GM23248 (cell line): ENCODE data around the gene RFXANK.

Experiments
- EZH2 ChIP-seq: fragments of 200-600 bp; sonication (generic); IDR thresholded peaks from 2 replicates; pipeline ENCODE4 v1.6.1; 2018; ENCODE audit warnings: antibody characterized with exemption, mild to moderate bottlenecking; ENCODE audit not compliant: insufficient read depth, poor library complexity, severe bottlenecking
- EZH2phosphoT487 ChIP-seq: fragments of 200-600 bp; sonication (generic); IDR thresholded peaks from 2 replicates; pipeline ENCODE4 v1.6.1; 2018; ENCODE audit warnings: antibody characterized with exemption, moderate library complexity, mild to moderate bottlenecking, low read depth; ENCODE audit not compliant: insufficient read depth

- TF ChIP-seq EZH2 (no peak), EZH2phosphoT487 (no peak)
These were observed 32.5 kb upstream of the RFXANK start for GRCh38 chr19:19159534-19159933.
